Natural killer cell treated with Interleukin-12 subunit alpha and Interleukin-12 subunit beta and Interleukin-15 and Interleukin-18, amount 100 ng/mL, for 72 hours (primary cell): ENCODE measurements around the gene HOXD10. TPM values are rescaled to one million over a fixed set of nuclear protein-coding genes. Genes with fewer than 3 reads are reported as not detected.
A peak's percentile ranks its signal among the peaks of the same experiment; 100 is the strongest.

ENCODE experiments used
- ATAC-seq, 2 donors: fragments of 150-1000 bp; cut with Tn5 transposase in 1 of 2; sonication (Bioruptor Pico), chemical (Tn5 transposase) in 1 of 2; 2 replicates each; pipeline ENCODE4 v1.10.0; 2021
- DNase-seq: peaks from one replicate; pipeline ENCODE4 v3.0.0; 2022; ENCODE audit warnings: low spot score
- H3K27ac Mint-ChIP-seq, 2 donors: 1 replicate in 1 of 2; 2 replicates in 1 of 2; pipeline ENCODE4 v1.8.0; 2022; ENCODE audit warnings: mixed read lengths in 2 of 2, mild to moderate bottlenecking in 1 of 2, moderate library complexity in 1 of 2
- H3K27me3 Mint-ChIP-seq, 2 donors: 1 replicate in 1 of 2; 2 replicates in 1 of 2; pipeline ENCODE4 v1.8.0; 2022; ENCODE audit warnings: mixed read lengths in 2 of 2
- H3K36me3 Mint-ChIP-seq: one replicate; pipeline ENCODE4 v1.8.0; 2022; ENCODE audit warnings: mixed read lengths
- H3K4me1 Mint-ChIP-seq, 2 donors: 1 replicate in 1 of 2; 2 replicates in 1 of 2; pipeline ENCODE4 v1.8.0; 2022; ENCODE audit warnings: low read depth in 2 of 2, mixed read lengths in 2 of 2, mild to moderate bottlenecking in 1 of 2
- H3K4me3 Mint-ChIP-seq: one replicate; pipeline ENCODE4 v1.8.0; 2022; ENCODE audit warnings: mixed read lengths
- H3K9me3 Mint-ChIP-seq: 2 replicates; pipeline ENCODE4 v1.8.0; 2022; ENCODE audit warnings: mixed read lengths
- total RNA-seq, 2 donors: library from RNA; stranded (reverse); gene quantifications; one replicate each; pipeline ENCODE4 v1.2.3, GENCODE V29; 2022

The HOXD10 gene
- total RNA-seq, 2 donors from 2014 or later: not detected

DNA sequence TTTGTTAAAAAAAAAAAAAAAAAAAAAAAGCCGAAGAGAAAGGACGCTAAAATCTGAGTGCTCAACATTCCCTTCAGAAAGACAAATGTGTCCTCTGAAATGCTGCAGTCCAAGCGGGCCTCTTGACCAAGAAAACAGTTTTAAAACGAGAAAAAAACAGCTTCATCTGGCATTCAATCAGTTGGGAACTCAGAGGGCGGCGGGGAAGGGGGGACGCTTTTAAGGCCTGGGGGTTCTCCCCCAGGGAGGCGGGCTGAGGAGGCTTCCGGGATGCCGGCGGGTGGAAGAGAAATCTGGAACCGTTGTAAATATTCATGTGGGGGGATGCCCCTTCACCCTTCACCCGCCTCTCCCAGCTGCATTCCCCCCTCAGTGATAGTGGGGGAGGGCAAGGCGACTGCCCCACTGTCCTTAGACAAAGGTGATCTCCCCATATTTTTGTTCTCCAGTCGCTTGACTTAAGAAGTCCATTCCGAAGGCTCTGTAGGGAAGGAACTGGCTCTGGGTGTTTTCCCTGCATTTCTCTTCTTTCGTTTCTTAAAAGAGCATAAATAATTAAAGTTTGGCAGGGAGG is 12.7 kb upstream of the HOXD10 start:
- Mint-ChIP-seq H3K4me3 (no peak overlapping the region), H3K27ac (no peak overlapping the region), H3K36me3 (peaks cover 7% of the 10 kb centered on the region), H3K27me3 (peaks cover 54 to 63% of the 10 kb centered on the region in 2 donors), H3K4me1 (peaks cover 8 to 14% of the 10 kb centered on the region in 2 donors), H3K9me3 (no peaks in the 10 kb centered on the region)
- DNase-seq (peak; percentile 37), ATAC-seq (no peak)

DNA sequence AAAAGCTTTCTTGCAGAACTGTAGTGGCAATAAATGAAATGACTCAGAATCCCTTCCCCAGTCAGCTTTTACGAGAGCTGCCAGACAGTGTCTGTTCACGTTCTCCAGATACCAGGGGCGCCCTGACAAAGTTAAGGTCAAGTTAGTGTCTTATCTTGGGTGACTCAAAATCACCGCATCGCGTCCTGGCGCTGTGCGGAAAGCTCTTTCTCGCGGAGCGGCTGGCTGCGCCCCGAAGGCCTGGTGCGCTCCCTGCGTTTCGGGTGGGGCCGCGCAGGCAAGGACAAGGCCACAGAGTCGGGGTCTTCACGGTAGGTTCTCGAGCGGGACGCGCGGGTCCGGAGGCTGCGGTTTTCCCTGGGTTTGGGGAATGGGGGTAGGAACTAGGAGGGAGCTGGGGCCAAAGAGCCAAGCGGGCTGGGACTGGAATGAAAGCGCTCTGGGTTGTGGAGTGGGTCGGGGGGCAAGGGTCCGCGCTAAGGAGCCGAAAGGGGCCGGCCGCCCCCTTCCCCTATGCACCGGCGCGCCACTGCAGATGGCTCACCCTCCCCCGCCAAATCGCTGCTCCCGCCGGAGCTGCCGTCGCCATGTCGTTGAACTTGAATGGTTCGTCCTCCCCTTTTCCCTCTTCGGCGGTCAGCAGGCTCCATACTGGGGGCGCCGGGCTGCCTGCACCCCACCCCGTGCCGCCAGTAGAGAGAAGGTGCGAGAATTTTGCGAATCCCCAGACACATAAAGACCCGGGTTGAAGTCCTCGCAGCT is 12.1 kb upstream of the HOXD10 start:
- H3K36me3 Mint-ChIP-seq: peaks cover 7% of the 10 kb centered on the region
- ATAC-seq: no peak
- H3K4me3 Mint-ChIP-seq: no peak overlapping the region

DNA sequence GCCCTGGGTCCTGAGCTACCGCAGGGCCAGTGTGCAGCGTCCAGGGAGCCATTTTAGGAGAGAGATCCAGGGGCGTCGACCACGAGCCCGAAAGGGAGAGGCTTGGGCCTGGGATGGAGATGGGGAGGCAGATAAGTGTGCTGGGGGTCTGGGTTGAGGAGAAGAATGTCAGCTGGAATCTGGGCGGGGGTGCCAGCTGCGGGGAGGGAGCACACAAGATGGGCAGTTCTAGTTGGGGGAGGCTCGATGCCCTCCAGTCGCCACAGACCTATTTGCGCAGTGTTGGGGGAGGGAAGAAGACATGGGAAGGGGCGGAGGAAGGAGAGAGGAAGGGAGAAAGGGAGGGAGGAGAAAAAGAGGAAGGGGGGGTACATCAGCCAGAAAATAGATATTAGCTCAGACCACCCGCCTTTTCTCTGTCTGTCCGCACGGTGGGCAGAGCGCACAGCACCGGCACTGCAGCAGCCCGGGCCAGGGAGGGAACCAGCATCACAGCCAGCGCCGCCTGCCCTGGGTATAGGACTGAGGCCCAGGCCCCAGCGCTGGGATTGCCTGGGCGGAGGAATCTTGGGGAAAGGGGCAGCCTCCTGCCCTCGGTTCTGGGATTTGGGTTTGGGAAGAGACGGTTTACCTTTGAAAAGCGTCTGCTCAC is 11.4 kb upstream of the HOXD10 start:
- Mint-ChIP-seq H3K4me1 (peaks cover 8 to 18% of the 10 kb centered on the region in 2 donors), H3K27me3 (peaks cover 68% of the 10 kb centered on the region in 2 donors), H3K27ac (peak overlapping the region in 1 of 2 donors; percentile 7), H3K9me3 (no peaks in the 10 kb centered on the region), H3K4me3 (no peak overlapping the region), H3K36me3 (peaks cover 7% of the 10 kb centered on the region)
- no peak for ATAC-seq
- no peak for DNase-seq

More for the DNA sequence above, 12.1 kb upstream of the HOXD10 start:
- H3K27ac Mint-ChIP-seq: no peak overlapping the region
- no peaks in the 10 kb centered on the region for H3K9me3 Mint-ChIP-seq
- H3K4me1 Mint-ChIP-seq: peaks cover 8 to 18% of the 10 kb centered on the region in 2 donors
- H3K27me3 Mint-ChIP-seq: peaks cover 61 to 65% of the 10 kb centered on the region in 2 donors
- peak; percentile 29 for DNase-seq

DNA sequence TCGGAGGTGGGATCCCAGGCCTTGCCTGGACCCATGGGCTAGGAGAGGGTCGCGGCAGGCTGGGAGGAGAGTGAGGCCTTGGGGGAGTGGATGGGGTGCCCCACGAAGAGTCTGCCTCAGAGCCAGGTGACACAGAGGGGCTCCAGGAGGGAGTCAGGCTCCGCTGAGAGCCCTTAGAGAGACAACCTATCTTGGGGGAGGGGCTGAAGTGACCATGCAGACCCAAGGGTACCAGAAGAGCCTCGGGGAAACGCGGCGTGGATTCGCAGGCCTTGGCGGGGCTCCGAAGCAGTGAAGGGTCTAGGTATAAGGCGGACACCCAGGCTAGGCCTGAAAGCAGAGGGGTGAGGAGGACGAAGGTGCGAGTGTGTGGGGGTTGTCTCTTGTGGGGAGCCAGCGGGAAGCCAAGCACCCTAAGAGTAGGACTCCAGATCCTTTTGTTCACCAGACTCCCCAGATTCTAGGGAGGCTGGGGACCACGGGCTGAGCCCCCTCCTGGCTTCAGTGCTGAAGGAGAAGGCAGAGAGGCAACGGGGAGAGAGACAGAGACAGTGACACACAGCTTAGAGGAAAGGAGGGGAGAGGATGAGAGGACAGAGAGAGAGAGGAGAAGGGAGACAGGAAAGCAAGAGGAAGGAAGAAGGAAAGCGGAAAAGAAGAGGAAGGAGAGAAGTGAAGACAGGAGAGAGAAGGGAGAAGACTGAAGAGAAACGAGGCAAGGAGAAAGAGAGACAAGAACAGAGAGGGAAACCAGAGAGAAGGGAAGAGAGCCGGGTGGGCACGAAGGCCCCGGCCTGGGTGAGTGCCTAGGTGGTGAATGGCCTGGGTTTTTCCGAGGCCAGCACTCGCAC is 10.6 kb upstream of the HOXD10 start:
- Mint-ChIP-seq H3K27me3 (peaks cover 68 to 71% of the 10 kb centered on the region in 2 donors), H3K4me1 (peaks cover 8 to 18% of the 10 kb centered on the region in 2 donors), H3K36me3 (peaks cover 7% of the 10 kb centered on the region), H3K4me3 (peak overlapping the region; percentile 40), H3K27ac (peak overlapping the region in 1 of 2 donors; percentile 7), H3K9me3 (no peaks in the 10 kb centered on the region)
- peak in 1 of 2 donors; percentile 19 for ATAC-seq
- peak; percentile 20 for DNase-seq

DNA sequence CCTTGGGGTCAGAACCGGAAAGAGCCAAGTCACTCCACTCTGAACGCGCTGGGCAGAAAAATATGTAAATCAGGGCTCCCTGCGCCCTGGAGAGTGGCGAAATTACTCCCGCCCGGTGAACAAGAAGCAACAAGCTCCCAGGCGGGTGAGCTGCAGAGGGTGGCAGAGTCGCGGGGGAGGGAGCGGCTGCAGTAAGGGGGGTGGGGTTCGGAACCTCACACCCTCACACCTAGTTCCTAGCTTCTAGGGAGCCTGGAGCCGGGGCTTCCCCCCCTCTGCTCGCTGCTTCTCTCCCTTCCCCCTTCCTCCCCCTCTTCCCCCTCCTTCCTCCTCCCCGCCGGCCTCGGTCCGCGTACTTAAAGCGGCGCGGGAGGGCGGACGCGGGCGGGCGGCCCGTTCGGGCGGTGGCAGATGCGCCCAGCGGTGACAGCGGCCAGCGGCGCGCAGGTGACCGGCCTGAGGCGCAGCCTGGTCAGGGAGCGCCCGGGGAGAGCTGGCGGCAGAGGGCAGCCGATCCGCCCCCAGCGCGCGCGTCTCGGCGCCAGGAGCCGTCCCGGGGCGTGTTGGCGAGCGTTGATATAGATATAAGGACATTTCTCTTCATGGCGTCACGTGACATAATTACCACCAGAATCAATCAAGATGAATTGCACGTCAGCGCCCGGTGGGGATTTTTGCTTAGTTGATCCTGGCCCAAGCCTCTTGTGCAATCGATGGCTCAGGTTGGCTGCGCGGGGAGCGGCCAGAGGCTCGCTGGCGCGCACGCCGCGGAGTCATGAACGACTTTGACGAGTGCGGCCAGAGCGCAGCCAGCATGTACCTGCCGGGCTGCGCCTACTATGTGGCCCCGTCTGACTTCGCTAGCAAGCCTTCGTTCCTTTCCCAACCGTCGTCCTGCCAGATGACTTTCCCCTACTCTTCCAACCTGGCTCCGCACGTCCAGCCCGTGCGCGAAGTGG is 9.7 kb upstream of the HOXD10 start, which contains the start of gene HOXD11:
TSS of gene HOXD11 (plus strand) at position 700 of the 959 bp plus-strand sequence. CDS start at position 776, 76 bp downstream.
- H3K4me1 Mint-ChIP-seq: peaks cover 8 to 18% of the 10 kb centered on the region in 2 donors
- no peak for DNase-seq
- ATAC-seq: peak; percentile 15 to 28
- H3K27me3 Mint-ChIP-seq: peaks cover 66 to 76% of the 10 kb centered on the region in 2 donors
- peaks cover 7% of the 10 kb centered on the region for H3K36me3 Mint-ChIP-seq
- no peak within 1 kb of the TSS for H3K27ac Mint-ChIP-seq
- no peaks in the 10 kb centered on the region for H3K9me3 Mint-ChIP-seq
- H3K4me3 Mint-ChIP-seq: peak within 1 kb of the TSS; percentile 40

DNA sequence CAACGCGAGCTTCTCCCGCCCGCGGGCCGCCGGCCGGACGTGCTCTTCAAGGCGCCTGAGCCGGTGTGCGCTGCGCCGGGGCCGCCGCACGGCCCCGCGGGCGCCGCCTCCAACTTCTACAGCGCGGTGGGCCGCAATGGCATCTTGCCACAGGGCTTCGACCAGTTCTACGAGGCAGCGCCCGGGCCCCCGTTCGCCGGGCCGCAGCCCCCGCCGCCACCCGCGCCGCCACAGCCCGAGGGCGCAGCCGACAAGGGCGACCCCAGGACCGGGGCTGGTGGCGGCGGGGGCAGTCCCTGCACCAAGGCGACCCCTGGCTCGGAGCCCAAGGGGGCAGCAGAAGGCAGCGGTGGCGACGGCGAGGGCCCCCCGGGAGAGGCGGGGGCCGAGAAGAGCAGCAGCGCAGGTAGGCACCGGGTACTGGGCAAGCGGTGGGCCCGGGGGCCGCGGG is 8.8 kb upstream of the HOXD10 start:
- Mint-ChIP-seq H3K4me1 (peaks cover 8 to 18% of the 10 kb centered on the region in 2 donors), H3K4me3 (no peak overlapping the region)

DNA sequence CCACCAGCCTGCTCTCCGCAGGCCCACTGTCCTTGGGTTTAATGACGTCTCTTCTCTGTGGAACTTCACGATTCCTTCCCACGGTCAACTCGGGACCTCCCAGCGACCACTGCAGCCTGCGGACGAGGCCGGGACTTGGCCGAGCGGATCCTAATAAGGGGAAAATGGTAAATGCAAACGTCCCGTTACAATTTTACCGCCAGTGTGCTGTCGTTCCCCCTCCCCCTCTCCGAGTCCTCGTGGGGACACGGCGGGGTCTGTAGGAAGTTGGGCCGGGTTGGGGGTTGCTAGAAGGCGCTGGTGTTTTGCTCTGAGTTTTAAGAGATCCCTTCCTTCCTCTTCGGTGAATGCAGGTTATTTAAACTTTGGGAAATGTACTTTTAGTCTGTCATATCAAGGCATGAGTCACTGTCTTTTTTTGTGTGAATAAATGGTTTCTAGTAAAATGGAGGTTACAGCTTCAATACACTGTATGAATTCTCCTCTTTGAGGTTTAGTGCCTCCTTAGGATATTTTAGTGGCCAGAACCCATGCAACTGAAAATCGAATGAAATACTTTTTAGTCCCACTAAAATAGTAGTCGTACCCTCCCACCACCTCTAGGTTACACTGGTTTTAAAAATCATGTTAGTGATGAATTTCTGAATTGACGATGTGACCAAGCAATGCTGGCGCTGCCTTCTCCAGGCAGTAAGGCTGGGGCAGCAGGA is 7.2 kb upstream of the HOXD10 start:
- no peak overlapping the region for H3K4me3 Mint-ChIP-seq
- peaks cover 60 to 71% of the 10 kb centered on the region in 2 donors for H3K27me3 Mint-ChIP-seq
- no peak overlapping the region for H3K27ac Mint-ChIP-seq
- H3K36me3 Mint-ChIP-seq: peaks cover 7% of the 10 kb centered on the region
- H3K9me3 Mint-ChIP-seq: no peaks in the 10 kb centered on the region
- DNase-seq (no peak), ATAC-seq (no peak)
- peaks cover 8 to 18% of the 10 kb centered on the region in 2 donors for H3K4me1 Mint-ChIP-seq

More for the DNA sequence above, 8.8 kb upstream of the HOXD10 start:
- peaks cover 62 to 71% of the 10 kb centered on the region in 2 donors for H3K27me3 Mint-ChIP-seq
- H3K9me3 Mint-ChIP-seq: no peaks in the 10 kb centered on the region
- ATAC-seq: no peak
- no peak overlapping the region for H3K27ac Mint-ChIP-seq
- peaks cover 7% of the 10 kb centered on the region for H3K36me3 Mint-ChIP-seq
- peak; percentile 56 for DNase-seq

DNA sequence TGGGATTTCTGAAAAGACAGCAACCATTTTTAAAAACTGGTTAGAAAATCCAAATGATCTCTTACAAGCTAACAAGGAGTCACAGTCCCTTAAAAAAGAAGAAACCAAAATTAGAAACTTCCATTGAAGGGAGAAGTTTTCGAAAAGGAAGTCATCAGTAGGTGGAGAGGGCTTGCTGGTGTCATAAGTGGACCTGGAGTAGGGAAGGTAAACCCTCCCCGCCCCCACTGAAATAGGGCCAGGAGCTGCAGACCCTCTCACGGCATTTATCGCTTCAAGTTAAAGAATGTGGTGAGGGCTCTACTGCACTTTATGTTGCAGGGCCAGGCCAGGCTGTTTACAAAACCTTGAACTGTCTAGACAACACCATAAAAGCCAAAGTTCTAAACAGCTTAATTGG is 6.6 kb upstream of the HOXD10 start:
- Mint-ChIP-seq H3K36me3 (peaks cover 7% of the 10 kb centered on the region), H3K4me1 (peaks cover 8 to 16% of the 10 kb centered on the region in 2 donors), H3K4me3 (no peak overlapping the region), H3K27ac (no peak overlapping the region), H3K9me3 (no peaks in the 10 kb centered on the region), H3K27me3 (peaks cover 55 to 69% of the 10 kb centered on the region in 2 donors)
- ATAC-seq: no peak
- DNase-seq: no peak

DNA sequence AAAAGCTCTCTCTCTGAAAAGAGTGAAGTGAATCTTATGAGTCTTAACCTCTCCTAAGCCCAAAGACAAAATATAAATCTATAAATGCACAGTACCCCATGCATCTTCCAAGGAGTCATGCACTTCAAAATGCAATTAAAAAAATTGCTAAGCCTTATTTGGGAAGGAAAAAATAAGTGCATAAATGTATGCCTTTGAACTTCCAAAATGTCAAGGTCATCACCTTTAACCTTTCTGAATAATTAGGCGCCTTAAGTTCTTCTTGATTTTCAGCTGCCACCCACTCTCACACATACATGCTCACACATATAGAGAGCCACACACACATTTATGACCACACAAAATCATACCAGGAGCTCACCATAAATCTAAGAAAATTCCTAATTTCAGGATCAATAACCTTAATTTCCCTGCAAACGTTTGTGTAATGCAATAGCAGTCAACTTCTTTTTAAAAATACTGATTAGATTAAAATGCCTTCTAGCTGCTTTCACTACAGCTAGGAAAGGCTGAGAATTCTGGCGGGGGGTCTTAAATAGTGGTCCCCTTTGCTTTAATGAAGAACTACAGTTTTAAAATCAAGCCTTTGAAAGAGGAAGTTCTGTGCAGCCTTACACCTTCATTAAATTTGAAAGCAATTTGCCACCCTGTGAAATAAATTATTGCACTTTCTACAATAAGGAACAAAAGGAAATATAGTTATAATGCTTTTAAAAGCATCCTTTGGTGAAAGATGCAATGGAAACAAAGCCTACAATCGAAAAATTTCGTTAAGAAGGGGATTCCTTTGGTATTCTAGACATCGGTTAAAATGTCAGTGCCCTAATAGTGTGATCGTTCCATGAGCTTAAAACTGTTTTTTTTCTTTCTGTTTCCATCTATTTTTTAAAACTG is 5.9 kb upstream of the HOXD10 start:
- ATAC-seq: no peak
- peaks cover 8 to 13% of the 10 kb centered on the region in 2 donors for H3K4me1 Mint-ChIP-seq
- H3K4me3 Mint-ChIP-seq: no peak overlapping the region

DNA sequence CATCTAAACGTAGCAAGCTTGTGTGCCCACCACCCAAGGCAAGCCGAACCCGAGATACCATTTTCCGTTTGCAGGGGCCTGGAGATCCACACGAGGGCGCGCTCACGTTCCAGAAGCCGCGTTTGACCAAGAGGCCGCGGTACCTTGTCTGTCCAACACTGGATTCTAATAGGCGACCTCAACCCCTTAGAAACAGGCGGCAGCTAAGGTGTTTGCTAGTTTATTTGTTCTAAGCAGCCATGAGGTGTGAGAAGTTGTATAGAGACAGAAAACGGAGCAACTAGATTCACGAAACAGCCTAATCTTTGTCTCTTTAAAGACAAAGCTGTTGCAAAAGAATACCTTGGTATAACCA is 5.3 kb upstream of the HOXD10 start:
- DNase-seq (no peak), ATAC-seq (no peak)
- Mint-ChIP-seq H3K9me3 (no peaks in the 10 kb centered on the region), H3K4me1 (peaks cover 2 to 8% of the 10 kb centered on the region in 2 donors), H3K4me3 (no peak overlapping the region), H3K27ac (no peak overlapping the region), H3K36me3 (peaks cover 2% of the 10 kb centered on the region), H3K27me3 (peaks cover 43 to 62% of the 10 kb centered on the region in 2 donors)

More for the DNA sequence above, 5.9 kb upstream of the HOXD10 start:
- H3K27me3 Mint-ChIP-seq: peaks cover 48 to 66% of the 10 kb centered on the region in 2 donors
- no peak overlapping the region for H3K27ac Mint-ChIP-seq
- no peak for DNase-seq
- H3K36me3 Mint-ChIP-seq: peaks cover 7% of the 10 kb centered on the region
- H3K9me3 Mint-ChIP-seq: no peaks in the 10 kb centered on the region

DNA sequence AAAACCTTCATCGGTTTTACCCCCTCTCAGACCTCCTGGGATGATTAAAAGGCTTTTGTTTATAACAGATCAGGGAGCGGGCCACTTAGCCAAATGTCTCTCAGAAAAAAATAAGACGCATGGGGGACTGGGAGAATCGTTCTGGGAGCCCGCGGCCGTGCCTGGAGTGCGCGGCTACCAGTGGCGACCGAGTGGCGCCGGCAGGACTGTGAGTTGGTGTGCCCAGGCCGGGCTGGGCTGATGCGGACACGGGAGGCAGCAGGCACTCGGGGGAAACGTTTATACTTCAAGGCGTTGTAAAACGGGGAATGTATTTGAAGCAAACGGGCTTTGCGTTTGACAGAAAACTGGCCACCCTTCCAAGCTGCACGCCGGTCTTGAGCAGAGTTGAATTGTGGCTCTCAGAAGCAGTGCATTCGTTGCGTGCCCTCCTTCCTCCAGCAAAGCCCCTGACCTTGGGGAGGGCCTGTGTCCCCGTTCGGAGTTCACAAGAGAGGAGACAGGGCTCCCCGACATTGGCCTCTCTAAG is 4.7 kb upstream of the HOXD10 start:
- Mint-ChIP-seq H3K4me3 (no peak overlapping the region), H3K27me3 (peaks cover 48 to 64% of the 10 kb centered on the region in 2 donors), H3K36me3 (peaks cover 3% of the 10 kb centered on the region), H3K27ac (no peak overlapping the region), H3K9me3 (no peaks in the 10 kb centered on the region), H3K4me1 (peaks cover 0 to 6% of the 10 kb centered on the region in 2 donors)
- DNase-seq (no peak), ATAC-seq (no peak)
